GM12878 (cell line): ENCODE data around the gene LRRIQ4. TPM values are rescaled to one million over a fixed set of nuclear protein-coding genes. Genes with fewer than 3 reads are reported as not detected.

Experiments
- ATAC-seq: fragments of 200-7000 bp; cut with Tn5 transposase; 3 replicates; pipeline ENCODE4 v1.9.1; 2020; ENCODE audit warnings: mild to moderate bottlenecking, moderate library complexity
- BruUV-seq: library from RNA; stranded (reverse); fragments of 400-500 nt; replicated peaks from 2 replicates; lab custom pipeline; 2021; lab: Mats Ljungman, UMichigan
- CTCF ChIA-PET: fragments of 300-600 bp; sonication (Branson Sonifier 250); formaldehyde crosslinking; extraction: SDS; loops from one replicate; lab custom pipeline; 2021; ENCODE audit warnings: inconsistent platforms; lab: Yijun Ruan, JAX
- POLR2A ChIA-PET: fragments of 350-600 bp; formaldehyde crosslinking; extraction: SDS; loops from one replicate; lab custom pipeline; 2021; ENCODE audit warnings: inconsistent platforms; lab: Charles Lee
- RAD21 ChIA-PET: fragments of 300-600 bp; sonication (Branson Sonifier 250); formaldehyde crosslinking; loops from one replicate; lab custom pipeline; 2023; ENCODE audit warnings: antibody characterized with exemption; ENCODE audit not compliant: unreplicated experiment; lab: Charles Lee
- SMC1A ChIA-PET: fragments of 300-600 bp; sonication (Branson Sonifier 250); formaldehyde crosslinking; loops from one replicate; lab custom pipeline; 2023; ENCODE audit not compliant: unreplicated experiment, uncharacterized antibody; lab: Charles Lee
- DNase-seq: peaks from one replicate; pipeline ENCODE4 v3.0.0-alpha.2; 2011; ENCODE audit warnings: low read depth, low spot score
- FAIRE-seq: peaks from 3 replicates; lab custom pipeline; 2011; peaks lifted over from hg19 to GRCh38; lab: Jason Lieb, UNC
- H2AFZ ChIP-seq: 2 replicates; pipeline ENCODE4 v1.6.0; 2011; ENCODE audit warnings: low read depth, low read length, control low read depth; ENCODE audit not compliant: control insufficient read depth
- H3K27ac ChIP-seq: 2 replicates; pipeline ENCODE4 v1.5.1; 2011; ENCODE audit warnings: control low read depth; ENCODE audit not compliant: control insufficient read depth, insufficient read depth
- H3K27me3 ChIP-seq, 2 experiments: replicated peaks in 1 of 2; 2 replicates each; pipeline versions ENCODE4 v1.6.0 to v1.6.1; 2011; ENCODE audit warnings: low read length in 1 of 2; ENCODE audit not compliant: control insufficient read depth in 2 of 2, insufficient read depth in 2 of 2
- H3K36me3 ChIP-seq, 2 experiments: 2 replicates each; pipeline ENCODE4 v1.5.1; 2011; ENCODE audit warnings: low read length in 1 of 2; ENCODE audit not compliant: control insufficient read depth in 2 of 2, insufficient read depth in 2 of 2
- H3K4me1 ChIP-seq: 2 replicates; pipeline ENCODE4 v1.6.1; 2011; ENCODE audit warnings: mild to moderate bottlenecking, low read length, moderate library complexity, mixed read lengths; ENCODE audit not compliant: control insufficient read depth, insufficient read depth
- H3K4me2 ChIP-seq: 2 replicates; pipeline ENCODE4 v1.6.0; 2011; ENCODE audit warnings: control low read depth; ENCODE audit not compliant: control insufficient read depth, insufficient read depth
- H3K4me3 ChIP-seq: fragments of 200-600 bp; sonication (generic); 2 replicates; pipeline ENCODE4 v1.5.1; 2016
- H3K79me2 ChIP-seq: 2 replicates; pipeline ENCODE4 v1.6.0; 2011; ENCODE audit warnings: low read length; ENCODE audit not compliant: control insufficient read depth, insufficient read depth
- H3K9ac ChIP-seq: 2 replicates; pipeline ENCODE4 v1.8.0; 2011; ENCODE audit warnings: low read length, control low read depth, mixed read lengths; ENCODE audit not compliant: control insufficient read depth, insufficient read depth
- H3K9me3 ChIP-seq: replicated peaks from 3 replicates; pipeline ENCODE4 v1.5.1; 2011; ENCODE audit warnings: mild to moderate bottlenecking, low read length; ENCODE audit not compliant: control insufficient read depth, insufficient read depth
- H4K20me1 ChIP-seq: 2 replicates; pipeline ENCODE4 v1.6.0; 2011; ENCODE audit not compliant: control insufficient read depth, insufficient read depth
- BHLHE40 ChIP-seq, 2 experiments: fragments of 450-650 bp in 1 of 2; IDR thresholded peaks; 2 replicates each; pipeline ENCODE4 v1.6.1; 2011 to 2017; ENCODE audit warnings: low read depth in 2 of 2, borderline replicate concordance in 1 of 2, improper control_type of control experiment in 1 of 2, low read length in 1 of 2, mild to moderate bottlenecking in 1 of 2
- CHD4 ChIP-seq: fragments of 200-600 bp; sonication (generic); IDR thresholded peaks from 2 replicates; pipeline ENCODE4 v1.6.1; 2016; ENCODE audit warnings: mild to moderate bottlenecking
- CREM ChIP-seq: IDR thresholded peaks from 2 replicates; pipeline ENCODE4 v1.6.1; 2014; ENCODE audit warnings: antibody characterized with exemption, low read depth
- ETV6 ChIP-seq, 2 experiments: fragments of 450-650 bp in 1 of 2; IDR thresholded peaks in 1 of 2; conservative IDR thresholded peaks in 1 of 2; 2 replicates each; pipeline ENCODE4 v1.6.1; 2014; ENCODE audit warnings: antibody characterized with exemption in 1 of 2, borderline replicate concordance in 1 of 2, low read depth in 1 of 2, mild to moderate bottlenecking in 1 of 2, moderate library complexity in 1 of 2
- FOXM1 ChIP-seq: IDR thresholded peaks from 2 replicates; pipeline ENCODE4 v1.6.1; 2012; ENCODE audit warnings: low read depth, mild to moderate bottlenecking, inconsistent platforms, low read length, moderate library complexity
- KLF5 ChIP-seq: fragments of 450-650 bp; IDR thresholded peaks from 2 replicates; pipeline ENCODE4 v1.6.1; 2014; ENCODE audit warnings: mild to moderate bottlenecking; ENCODE audit not compliant: partially characterized antibody
- MXI1 ChIP-seq: fragments of 150-350 bp; IDR thresholded peaks from 2 replicates; pipeline ENCODE4 v1.6.1; 2011; ENCODE audit warnings: low read depth, mild to moderate bottlenecking, inconsistent platforms, low read length, improper control_type of control experiment
- NBN ChIP-seq: fragments of 450-650 bp; IDR thresholded peaks from 2 replicates; pipeline ENCODE4 v1.6.1; 2016
- RUNX3 ChIP-seq: IDR thresholded peaks from 2 replicates; pipeline ENCODE4 v1.6.1; 2012; ENCODE audit warnings: low read length, inconsistent platforms
- SIN3A ChIP-seq: IDR thresholded peaks from 2 replicates; pipeline ENCODE4 v1.6.1; 2012; ENCODE audit warnings: low read depth, low read length, improper control_type of control experiment
- SREBF2 ChIP-seq: IDR thresholded peaks from 2 replicates; pipeline ENCODE4 v1.6.1; 2012; ENCODE audit warnings: mild to moderate bottlenecking, low read length
- USF1 ChIP-seq: IDR thresholded peaks from 2 replicates; pipeline ENCODE4 v1.6.1; 2011; ENCODE audit warnings: borderline replicate concordance, low read depth, mild to moderate bottlenecking, moderate library complexity, mixed read lengths, low read length; ENCODE audit not compliant: insufficient read depth; ENCODE audit errors: extremely low read length
- ZBTB40 ChIP-seq: fragments of 450-650 bp; IDR thresholded peaks from 2 replicates; pipeline ENCODE4 v1.6.1; 2016; ENCODE audit warnings: mild to moderate bottlenecking, moderate library complexity, borderline replicate concordance
- ZNF622 ChIP-seq: fragments of 450-650 bp; IDR thresholded peaks from 2 replicates; pipeline ENCODE4 v1.6.1; 2017; ENCODE audit warnings: mild to moderate bottlenecking, inconsistent platforms
- WGBS: methylation state at CpG from one replicate; pipeline ENCODE4 v1.1.6; 2016; ENCODE audit warnings: low lambda C conversion rate; ENCODE audit not compliant: insufficient replicate concordance, insufficient coverage; ENCODE audit errors: missing lambda C conversion rate; 5-methylcytosine and 5-hydroxymethylcytosine counted together
- in situ Hi-C: fragments of 300-500 bp; cut with MboI; formaldehyde crosslinking; loops from 9 replicates; pipeline ENCODE4 v1.14.3; 2018; ENCODE audit warnings: mixed read lengths
- intact Hi-C: fragments of 100-400 bp; cut with micrococcal nuclease; formaldehyde crosslinking; loops from one replicate; pipeline ENCODE4 v1.14.2; 2022; ENCODE audit not compliant: unreplicated experiment
- polyA plus RNA-seq, 11 experiments: library from polyadenylated mRNA; depleted of rRNA in 4 of 11; unstranded in 6 of 11; stranded (reverse) in 5 of 11; fragments of >200 nt; fragmentation: Nextera tagmentation in 4 of 11; fragmentation: Illumina TruSeq in 1 of 11; extraction: Ambion mirVana in 4 of 11; extraction: Trizol in 1 of 11; gene quantifications; 1 replicate in 1 of 11; 2 replicates in 10 of 11; pipeline versions ENCODE4 v1.2.1 to v1.2.3, GENCODE V29; 2011 to 2016; ENCODE audit warnings: inconsistent platforms in 2 of 11, missing spikeins in 2 of 11, low read depth in 1 of 11
- total RNA-seq, 4 experiments: library from RNA; depleted of rRNA in 3 of 4; stranded (reverse); fragments of >200 nt in 3 of 4; fragmentation: Illumina TruSeq in 1 of 4; extraction: Trizol in 1 of 4; gene quantifications; 2 replicates each; pipeline versions ENCODE4 v1.2.1 to v1.2.3, GENCODE V29; 2013 to 2021

The LRRIQ4 gene
- total and polyA plus RNA-seq, 10 of the 15 experiments (the other 5 are each of a cell fraction or from before 2014, with no cell fraction given): 0.06 to 0.21 (median 0.14) TPM; not detected in 3

- TF ChIP-seq RUNX3 (no peak), ETV6 (conservative IDR thresholded peaks at IDR 0.05 in 1 of 2, IDR thresholded peaks at IDR 0.05 in 1 of 2; ENCODE audit: borderline replicate concordance in 1 of 2, low read depth in 1 of 2) (no peak), FOXM1 (no peak), CHD4 (no peak), BHLHE40 (IDR thresholded peaks at IDR 0.05; ENCODE audit: borderline replicate concordance in 1 of 2, low read depth in 2 of 2, low read length in 1 of 2) (no peak), ZNF622 (no peak), SREBF2 (no peak)
Observed at GRCh38 chr3:169804681-169805080, 8.0 kb upstream of the LRRIQ4 start (continued).

GRCh38 chr3:169809230-169809795 lies 3.4 kb upstream of the LRRIQ4 start:
- WGBS: 36% methylated on average over 2 of the region's 2 CpGs
- ATAC-seq: no peak
- RAD21 ChIA-PET: interaction anchor here (0.7 kb wide), 1 partner anchor 17 kb away, joined by 3 read pairs; no protein-coding TSS in a partner anchor
- no peak for FAIRE-seq
- Histone ChIP-seq H3K27me3 (no peaks in the 10 kb centered on the region), H3K9ac (no peak overlapping the region), H3K9me3 (no peaks in the 10 kb centered on the region), H3K4me2 (no peak overlapping the region), H2AFZ (no peak overlapping the region), H4K20me1 (no peaks in the 10 kb centered on the region), H3K79me2 (no peaks in the 10 kb centered on the region), H3K4me1 (peaks cover 9% of the 10 kb centered on the region), H3K4me3 (no peak overlapping the region), H3K27ac (no peak overlapping the region), H3K36me3 (no peaks in the 10 kb centered on the region)
- CTCF ChIA-PET: interaction anchor here (0.7 to 1.0 kb wide), 2 partner anchors 53 to 158 kb away, joined by 3 read pairs; no protein-coding TSS in a partner anchor
- in situ Hi-C loops (no loop called here), intact Hi-C loops (no loop called here)
- POLR2A ChIA-PET: interaction anchor here (0.6 kb wide), 1 partner anchor 164 kb away, joined by 4 read pairs; no protein-coding TSS in a partner anchor
- SMC1A ChIA-PET: interaction anchor here (0.6 to 1.2 kb wide), 5 partner anchors 17 to 244 kb away, joined by 3 to 5 read pairs (median 4); no protein-coding TSS in a partner anchor
- no peak for DNase-seq
- TF ChIP-seq CREM (no peak), KLF5 (no peak), ZBTB40 (no peak), SIN3A (no peak), BHLHE40 (IDR thresholded peaks at IDR 0.05; ENCODE audit: borderline replicate concordance in 1 of 2, low read depth in 2 of 2, low read length in 1 of 2) (no peak), NBN (no peak), MXI1 (no peak), USF1 (no peak)
- BruUV-seq: no TSS peak
